Heart left ventricle (tissue), 16 donors: Measurements from ENCODE around the gene PCP2. TPM values are rescaled to one million over a fixed set of nuclear protein-coding genes. Genes with fewer than 3 reads are reported as not detected.

Experiments
- ATAC-seq, 4 donors: fragments of 200-7000 bp; cut with Tn5 transposase; one replicate each; pipeline ENCODE4 v1.9.1; 2020 to 2022; ENCODE audit warnings: moderate library complexity in 4 of 4, mild to moderate bottlenecking in 3 of 4, moderate number of reproducible peaks in 1 of 4
- DNase-seq, 5 donors: peaks; one replicate each; pipeline ENCODE4 v3.0.0-alpha.2; 2020
- H3K27ac ChIP-seq, 12 donors: fragments of 200-600 bp; sonication (generic) in 4 of 12; one replicate each; pipeline versions ENCODE4 v1.5.0 to v1.8.0; 2016 to 2022; ENCODE audit warnings: mild to moderate bottlenecking in 2 of 12
- H3K27me3 ChIP-seq, 9 donors: fragments of 200-600 bp; sonication (generic) in 2 of 9; one replicate each; pipeline versions ENCODE4 v1.5.1 to v1.8.0; 2016 to 2022; ENCODE audit warnings: mild to moderate bottlenecking in 3 of 9
- H3K36me3 ChIP-seq, 9 donors: fragments of 200-600 bp; sonication (generic) in 2 of 9; one replicate each; pipeline versions ENCODE4 v1.5.0 to v1.8.0; 2018 to 2022; ENCODE audit warnings: mild to moderate bottlenecking in 2 of 9
- H3K4me1 ChIP-seq, 12 donors: fragments of 200-600 bp; sonication (generic) in 4 of 12; one replicate each; pipeline versions ENCODE4 v1.5.0 to v1.8.0; 2016 to 2022; ENCODE audit warnings: mild to moderate bottlenecking in 3 of 12
- H3K4me3 ChIP-seq, 12 donors: fragments of 200-600 bp; sonication (generic) in 4 of 12; one replicate each; pipeline versions ENCODE4 v1.5.0 to v1.8.0; 2017 to 2022; ENCODE audit warnings: mild to moderate bottlenecking in 9 of 12, moderate library complexity in 4 of 12
- H3K9me3 ChIP-seq, 12 donors: fragments of 200-600 bp; sonication (generic) in 4 of 12; one replicate each; pipeline versions ENCODE4 v1.5.0 to v1.8.0; 2016 to 2022; ENCODE audit warnings: mild to moderate bottlenecking in 1 of 12
- CTCF ChIP-seq, 12 donors: fragments of 200-600 bp; sonication (generic) in 4 of 12; IDR thresholded peaks; one replicate each; pipeline versions ENCODE4 v1.5.0 to v1.8.0; 2018 to 2022; ENCODE audit warnings: antibody characterized with exemption in 12 of 12, mild to moderate bottlenecking in 5 of 12
- POLR2A ChIP-seq, 2 donors: fragments of 450-650 bp; IDR thresholded peaks; one replicate each; pipeline ENCODE4 v1.6.1; 2017; ENCODE audit warnings: antibody characterized with exemption in 2 of 2, mild to moderate bottlenecking in 2 of 2, moderate library complexity in 2 of 2
- WGBS, 4 donors: extraction: QIAGEN DNeasy Blood & Tissue Kit in 2 of 4; methylation state at CpG; one replicate each; pipeline versions ENCODE4 v1.1.5 to v1.1.7; 2013 to 2018; 5-methylcytosine and 5-hydroxymethylcytosine counted together
- intact Hi-C, 10 donors: fragments of 100-400 bp; cut with DNase I; formaldehyde crosslinking; loops; one replicate each; pipeline versions ENCODE4 v1.11.1 to v1.14.2; 2022
- polyA plus RNA-seq, 2 donors: library from polyadenylated mRNA; stranded (reverse); fragments of 200-250 nt; gene quantifications; one replicate each; pipeline ENCODE4 v1.2.3, GENCODE V29; 2013
- total RNA-seq, 9 donors: library from RNA; depleted of rRNA in 2 of 9; stranded (reverse); fragments of >200 nt in 2 of 9; fragmentation: NEBNext Ultra II Directional in 3 of 9; extraction: Animal tissue kit (Norgen Biotek cat#: 25700) in 3 of 9; gene quantifications; one replicate each; pipeline versions ENCODE4 v1.1.0 to v1.2.4, GENCODE V29; 2016 to 2023
- donor health status: ischemic (EF 13 %, LVEDD 7.1; RV severe dilation, severe dysfunction).
- donor health status: healthy with polysubstance abuse.
- donor health status: DM: no; HTN: yes; CAD: no.
- donor health status: DM: no; HTN: no; CAD: no.
- donor health status: ischemic (EF 25% LVEDD 6.9; RV normal size, moderate dysfunction).
- donor health status: ischemic (EF 25% LVEDD 5.7; RV mildly dilated, moderate dysfunction).
- donor health status: healthy.
- donor health status: DM: yes; HTN: yes; CAD: no.
- donor health status: ischemic (EF 35%, LVEDD 5.7; RV mildly dilated, moderate dysfunction).
- donor health status: nonischemic (EF 11% LVEDD 7.7; RV severe dilation, severe dysfunction).
- donor health status: DM: yes; HTN: yes; CAD: no.
- donor health status: PGD.
- donor health status: ischemic (EF 29% LVEDD 5.4; RV normal size, mild dysfunction).
- donor health status: nonischemic (EF 23%, LVEDD 6.1; RV moderate dilation, normal function).

PCP2 gene
- total and polyA plus RNA-seq, 11 donors: 0.54 to 3.0 (median 1.3) TPM

GRCh38 chr19:7623725-7624603 is 9.6 kb downstream of the PCP2 start:
- no peak overlapping the region for H3K4me3 ChIP-seq
- DNase-seq (no peak), ATAC-seq (no peak)
- TF ChIP-seq POLR2A (IDR thresholded peaks at IDR 0.05): no peak
- no peak for TF ChIP-seq CTCF (IDR thresholded peaks at IDR 0.05)
- H3K27me3 ChIP-seq: no peaks in the 10 kb centered on the region
- H3K9me3 ChIP-seq: no peaks in the 10 kb centered on the region
- H3K36me3 ChIP-seq: peaks cover 0 to 83% (median 65%) of the 10 kb centered on the region in 9 donors
- H3K4me1 ChIP-seq: peaks cover 0 to 24% (median 14%) of the 10 kb centered on the region in 12 donors
- WGBS, 4 donors: 94 to 95% (median 95%) methylated on average over 30 to 39 of the region's 39 CpGs
- intact Hi-C loops: no loop called here
- H3K27ac ChIP-seq: no peak overlapping the region

- H3K4me3 ChIP-seq: no peak overlapping the region
- no peaks in the 10 kb centered on the region for H3K27me3 ChIP-seq
- intact Hi-C loops: no loop called here
- peaks cover 0 to 89% (median 66%) of the 10 kb centered on the region in 9 donors for H3K36me3 ChIP-seq
- 85 to 93% (median 89%) methylated on average over 16 of the region's 16 CpGs for WGBS, 4 donors
- H3K27ac ChIP-seq: no peak overlapping the region
- TF ChIP-seq POLR2A (IDR thresholded peaks at IDR 0.05) (no peak), CTCF (IDR thresholded peaks at IDR 0.05) (no peak)
- DNase-seq: no peak
- peaks cover 0 to 17% (median 6%) of the 10 kb centered on the region in 12 donors for H3K4me1 ChIP-seq
- no peaks in the 10 kb centered on the region for H3K9me3 ChIP-seq
- ATAC-seq: no peak
Measured at GRCh38 chr19:7622933-7623685, 10.4 kb downstream of the PCP2 start.

GRCh38 chr19:7620442-7621412 is 12.8 kb downstream of the PCP2 start:
- peaks cover 0 to 78% (median 57%) of the 10 kb centered on the region in 9 donors for H3K36me3 ChIP-seq
- TF ChIP-seq POLR2A (IDR thresholded peaks at IDR 0.05): no peak
- no peak for TF ChIP-seq CTCF (IDR thresholded peaks at IDR 0.05)
- H3K9me3 ChIP-seq: no peaks in the 10 kb centered on the region
- WGBS, 4 donors: 95 to 96% (median 96%) methylated on average over 39 to 57 of the region's 57 CpGs
- no peak overlapping the region for H3K4me3 ChIP-seq
- intact Hi-C loops: no loop called here
- no peak for ATAC-seq
- no peak overlapping the region for H3K27ac ChIP-seq
- peaks cover 0 to 14% (median 0%) of the 10 kb centered on the region in 12 donors for H3K4me1 ChIP-seq
- no peak for DNase-seq
- H3K27me3 ChIP-seq: no peaks in the 10 kb centered on the region
